NB4 (cell line): ENCODE measurements around the gene PRELID3B.

Source experiments
- DNase-seq: peaks from one replicate; pipeline ENCODE4 v3.0.0; 2010; ENCODE audit warnings: low read depth
- H3K4me3 ChIP-seq: one replicate; pipeline ENCODE4 v1.5.1; 2011; ENCODE audit warnings: mild to moderate bottlenecking, low read depth, low read length, moderate library complexity
- MYC ChIP-seq: IDR thresholded peaks from 2 replicates; pipeline ENCODE4 v1.6.1; 2011; ENCODE audit warnings: low read depth, low read length
- POLR2A ChIP-seq: IDR thresholded peaks from 2 replicates; pipeline ENCODE4 v1.6.1; 2011; ENCODE audit warnings: mild to moderate bottlenecking; ENCODE audit not compliant: insufficient read length; ENCODE audit errors: extremely low read depth
- TF ChIP-seq, protein P1 (sequence below): IDR thresholded peaks from one replicate; pipeline ENCODE4 v1.5.1; 2012; ENCODE audit warnings: low read depth, low read length
- TF ChIP-seq, protein P2 (sequence below): IDR thresholded peaks from 2 replicates; pipeline ENCODE4 v1.6.1; 2011; ENCODE audit warnings: low read depth, low read length

PRELID3B gene

DNA sequence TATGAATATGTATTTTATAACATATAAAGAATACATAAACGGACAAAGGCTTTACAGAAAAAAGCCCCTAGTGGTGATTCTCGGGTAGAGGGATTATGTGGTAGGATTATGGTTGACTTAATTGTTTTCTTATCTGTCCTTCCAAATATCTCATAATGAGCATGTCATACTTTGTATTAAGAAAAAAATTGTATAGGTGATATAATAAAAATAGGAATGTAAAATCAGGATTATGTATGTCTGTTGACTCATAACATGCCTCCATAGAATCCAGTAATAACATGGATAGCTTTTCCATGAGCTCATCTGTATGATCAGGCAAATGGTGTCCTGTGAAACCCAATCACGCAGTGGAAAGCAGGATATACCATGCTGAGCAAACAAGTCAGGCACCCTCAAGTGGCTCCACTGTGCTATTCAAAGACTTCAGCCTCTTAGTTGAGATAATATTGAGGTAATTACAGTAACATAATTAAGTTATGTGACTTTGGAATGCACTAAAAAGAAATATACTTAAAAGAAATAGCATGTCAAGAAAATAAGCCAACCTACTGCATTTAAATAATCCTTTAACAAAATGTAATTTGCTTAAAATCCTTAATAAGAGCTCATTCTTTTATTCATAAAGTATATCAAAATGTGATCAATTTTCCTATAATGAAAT, 39.6 kb upstream of the PRELID3B start:
- no peak overlapping the region for H3K4me3 ChIP-seq
- TF ChIP-seq, protein P1, sequence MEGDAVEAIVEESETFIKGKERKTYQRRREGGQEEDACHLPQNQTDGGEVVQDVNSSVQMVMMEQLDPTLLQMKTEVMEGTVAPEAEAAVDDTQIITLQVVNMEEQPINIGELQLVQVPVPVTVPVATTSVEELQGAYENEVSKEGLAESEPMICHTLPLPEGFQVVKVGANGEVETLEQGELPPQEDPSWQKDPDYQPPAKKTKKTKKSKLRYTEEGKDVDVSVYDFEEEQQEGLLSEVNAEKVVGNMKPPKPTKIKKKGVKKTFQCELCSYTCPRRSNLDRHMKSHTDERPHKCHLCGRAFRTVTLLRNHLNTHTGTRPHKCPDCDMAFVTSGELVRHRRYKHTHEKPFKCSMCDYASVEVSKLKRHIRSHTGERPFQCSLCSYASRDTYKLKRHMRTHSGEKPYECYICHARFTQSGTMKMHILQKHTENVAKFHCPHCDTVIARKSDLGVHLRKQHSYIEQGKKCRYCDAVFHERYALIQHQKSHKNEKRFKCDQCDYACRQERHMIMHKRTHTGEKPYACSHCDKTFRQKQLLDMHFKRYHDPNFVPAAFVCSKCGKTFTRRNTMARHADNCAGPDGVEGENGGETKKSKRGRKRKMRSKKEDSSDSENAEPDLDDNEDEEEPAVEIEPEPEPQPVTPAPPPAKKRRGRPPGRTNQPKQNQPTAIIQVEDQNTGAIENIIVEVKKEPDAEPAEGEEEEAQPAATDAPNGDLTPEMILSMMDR, result peak; percentile 41
- no peak for TF ChIP-seq POLR2A
- DNase-seq, result peak; percentile 35

DNA sequence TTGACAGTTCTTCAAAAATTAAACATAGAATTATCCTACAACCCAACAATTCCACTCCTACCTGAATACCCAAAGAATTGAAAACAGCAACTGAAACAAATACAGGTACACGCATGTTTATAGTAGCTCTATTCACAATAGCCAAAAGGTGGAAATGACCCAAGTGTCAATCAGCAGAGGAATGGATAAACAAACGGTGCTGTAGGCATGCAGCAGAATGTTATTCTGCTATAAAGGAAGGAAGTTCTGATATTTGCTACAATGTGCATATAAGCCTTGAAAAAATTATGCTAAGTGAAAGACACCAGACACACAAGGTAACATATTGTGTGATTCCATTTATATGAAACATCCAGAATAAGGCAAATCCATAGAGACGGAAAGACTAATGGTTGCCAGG, 38.5 kb upstream of the PRELID3B start:
- no peak overlapping the region for H3K4me3 ChIP-seq
- DNase-seq, result no peak
- TF ChIP-seq POLR2A (no peak), MYC (no peak)
- TF ChIP-seq, protein P1, result no peak
- TF ChIP-seq, protein P2, sequence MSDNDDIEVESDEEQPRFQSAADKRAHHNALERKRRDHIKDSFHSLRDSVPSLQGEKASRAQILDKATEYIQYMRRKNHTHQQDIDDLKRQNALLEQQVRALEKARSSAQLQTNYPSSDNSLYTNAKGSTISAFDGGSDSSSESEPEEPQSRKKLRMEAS, result no peak

DNA sequence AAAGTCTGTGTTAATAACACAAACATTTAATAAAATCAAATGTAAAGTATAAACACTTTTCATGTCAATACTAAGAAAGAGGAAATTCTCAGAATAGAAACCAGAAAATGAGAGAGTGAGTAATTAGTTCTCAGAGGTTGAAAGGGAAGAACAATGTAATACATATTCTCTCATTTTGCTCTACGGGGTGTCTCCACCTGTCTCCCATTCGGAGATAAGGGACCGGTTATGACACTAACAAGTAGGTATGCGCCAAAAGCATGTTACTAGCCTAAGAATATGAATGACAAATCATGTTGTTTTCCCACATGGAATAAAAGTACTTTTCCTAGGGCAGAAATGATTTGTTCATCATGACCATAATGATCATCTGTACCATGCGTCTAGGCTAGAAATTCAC, 35.6 kb upstream of the PRELID3B start:
- TF ChIP-seq, protein P1, result no peak
- TF ChIP-seq POLR2A, result no peak
- TF ChIP-seq, protein P2, result no peak
- no peak for TF ChIP-seq MYC
- no peak overlapping the region for H3K4me3 ChIP-seq
- no peak for DNase-seq

DNA sequence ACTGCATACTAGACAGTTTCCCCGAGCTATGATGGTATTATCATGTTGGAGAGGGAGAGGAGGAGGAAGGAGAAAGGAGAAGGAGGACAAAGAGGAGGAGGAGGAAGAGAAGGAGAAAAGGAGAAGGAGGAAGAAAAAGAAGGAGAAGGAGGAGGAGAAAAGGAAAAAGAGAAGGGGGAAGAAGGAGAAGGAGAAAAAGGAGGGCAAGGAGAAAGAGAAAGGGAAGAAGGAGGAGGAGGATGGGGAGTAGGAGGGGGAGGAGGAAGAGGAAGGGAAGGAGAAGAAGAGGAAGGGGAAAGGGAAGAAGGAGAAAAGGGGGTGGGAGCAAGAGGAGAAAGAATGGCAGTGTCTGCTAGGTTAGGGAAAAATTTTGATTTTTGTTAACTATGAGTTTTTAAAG, 35.1 kb upstream of the PRELID3B start:
- TF ChIP-seq, protein P2, result no peak
- TF ChIP-seq POLR2A, result no peak
- TF ChIP-seq, protein P1, result no peak
- no peak for TF ChIP-seq MYC
- H3K4me3 ChIP-seq, result no peak overlapping the region
- no peak for DNase-seq

DNA sequence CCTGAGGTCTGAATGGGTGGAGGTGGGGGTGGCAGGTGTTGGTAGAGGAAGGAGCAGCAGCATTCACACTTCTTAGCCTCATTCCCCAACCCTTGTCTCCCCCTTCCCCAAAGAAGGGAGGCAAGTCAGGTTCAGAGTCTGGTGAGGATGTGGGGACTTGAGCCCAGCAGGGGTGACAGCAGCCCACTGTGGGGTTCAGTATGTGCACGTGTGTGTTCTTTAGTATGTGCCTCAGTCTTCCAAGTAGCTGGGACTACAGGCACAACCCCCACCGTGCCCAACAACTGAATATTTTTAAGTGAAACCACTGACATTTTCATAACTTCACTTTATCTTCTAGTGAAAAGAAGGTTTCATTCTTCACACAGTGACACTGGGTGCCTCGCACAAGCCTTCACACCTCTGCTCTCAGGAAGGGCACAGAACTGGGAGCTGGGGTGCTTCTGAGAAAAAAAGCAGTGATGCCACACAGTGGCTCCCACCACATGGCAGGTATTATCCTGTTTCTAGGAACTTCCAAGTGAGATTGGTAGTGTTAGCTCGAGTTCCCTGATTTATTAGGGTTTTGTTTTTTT, 33.4 kb upstream of the PRELID3B start:
- TF ChIP-seq POLR2A, result no peak
- TF ChIP-seq, protein P1, result no peak
- no peak for TF ChIP-seq MYC
- TF ChIP-seq, protein P2, result no peak
- no peak for DNase-seq
- H3K4me3 ChIP-seq, result no peak overlapping the region

DNA sequence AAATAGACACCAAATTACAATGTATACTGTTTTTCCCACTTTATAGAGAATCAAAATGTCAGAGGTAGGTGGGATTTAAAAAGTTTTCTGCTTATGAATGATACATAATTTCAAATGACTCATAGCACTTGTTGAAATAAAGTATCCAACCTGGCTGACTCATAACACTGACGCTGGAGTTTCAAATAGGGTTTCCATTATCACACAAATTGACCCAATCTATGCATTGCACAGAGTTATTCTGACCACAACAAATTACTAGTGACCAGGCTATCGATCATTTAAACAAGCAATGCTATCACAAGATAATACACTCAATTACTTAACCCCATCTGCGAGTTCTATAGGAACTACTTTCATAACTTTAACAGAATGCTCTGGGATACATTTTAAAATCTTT, 31.9 kb upstream of the PRELID3B start:
- no peak overlapping the region for H3K4me3 ChIP-seq
- TF ChIP-seq, protein P1, result no peak
- TF ChIP-seq POLR2A (no peak), MYC (no peak)
- TF ChIP-seq, protein P2, result no peak
- DNase-seq, result no peak
